HAP-1 (cell line): ENCODE results near the gene TMEM97.
A peak's percentile ranks its signal among the peaks of the same experiment; 100 is the strongest.
"Not testable (repeated sequence)": the region's sequence is repeated elsewhere in the genome, so short reads cannot be mapped to it uniquely, and the experiment has no call there.

Experiments used
- DNase-seq, 2 experiments: peaks; one replicate each; pipeline ENCODE4 v3.0.0-alpha.2; 2016 to 2020; ENCODE audit warnings: low spot score in 2 of 2
- H3K27me3 ChIP-seq: fragments of 250-450 bp; sonication (Bioruptor Pico); 2 replicates; pipeline ENCODE4 v1.5.1; 2020; ENCODE audit warnings: low read depth, mild to moderate bottlenecking, moderate library complexity
- H3K36me3 ChIP-seq: fragments of 250-450 bp; sonication (Bioruptor Pico); replicated peaks from 2 replicates; pipeline ENCODE4 v1.5.1; 2020; ENCODE audit warnings: mild to moderate bottlenecking
- H3K4me1 ChIP-seq: fragments of 250-450 bp; sonication (Bioruptor Pico); 2 replicates; pipeline ENCODE4 v1.5.1; 2020; ENCODE audit warnings: mild to moderate bottlenecking
- H3K4me3 ChIP-seq: fragments of 250-450 bp; sonication (Bioruptor Pico); 2 replicates; pipeline ENCODE4 v1.5.1; 2020; ENCODE audit warnings: mild to moderate bottlenecking, moderate library complexity
- H3K9me3 ChIP-seq: fragments of 250-450 bp; sonication (Bioruptor Pico); 2 replicates; pipeline ENCODE4 v1.5.1; 2020; ENCODE audit warnings: mild to moderate bottlenecking, moderate library complexity
- in situ Hi-C: fragments of 300-500 bp; cut with MboI; formaldehyde crosslinking; loops from 3 replicates; pipeline ENCODE4 v1.14.3; 2020; ENCODE audit warnings: low sequenced_read_pairs, inconsistent platforms, mixed read lengths

The TMEM97 gene

DNA sequence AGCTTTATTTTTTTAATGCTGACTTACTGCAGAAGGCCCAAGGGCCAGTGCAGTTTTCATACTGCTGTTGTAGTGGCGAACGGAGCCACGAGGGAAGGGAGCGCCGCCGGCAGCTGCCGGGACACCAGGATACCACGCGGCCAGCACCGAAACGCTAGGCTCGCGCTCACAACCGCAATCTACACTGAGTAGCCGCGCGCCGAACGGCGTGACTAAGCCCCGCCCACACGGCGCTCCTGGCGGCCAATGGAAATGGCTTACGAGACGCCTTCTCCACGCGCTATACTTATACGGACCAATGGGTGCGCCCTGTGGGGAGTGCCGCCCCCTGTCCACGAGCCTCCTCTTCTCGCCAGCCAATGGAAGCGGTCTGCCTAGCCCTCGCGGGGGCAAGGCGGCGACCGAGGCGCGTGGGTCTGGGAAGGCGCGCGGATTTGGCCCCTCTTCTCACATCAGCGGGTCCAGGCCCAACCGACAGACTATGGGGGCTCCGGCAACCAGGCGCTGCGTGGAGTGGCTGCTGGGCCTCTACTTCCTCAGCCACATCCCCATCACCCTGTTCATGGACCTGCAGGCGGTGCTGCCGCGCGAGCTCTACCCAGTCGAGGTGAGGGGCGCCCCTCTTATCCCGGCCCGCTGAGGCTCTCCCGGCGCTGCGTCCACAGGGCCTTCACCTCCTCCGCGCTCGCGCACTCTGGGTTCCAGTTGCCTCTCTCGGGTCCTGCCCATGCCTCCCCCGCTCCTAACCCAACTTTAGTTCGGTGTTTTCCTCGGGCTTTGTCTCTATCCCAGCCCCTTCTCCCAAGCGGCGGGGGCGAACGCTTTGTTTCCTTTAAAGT is at the start of gene TMEM97:
TSS of gene TMEM97 (plus strand) at position 442 of the 839 bp plus-strand sequence. CDS start at position 482, 40 bp downstream.
- peaks cover 26% of the 10 kb centered on the region for H3K4me1 ChIP-seq
- DNase-seq = peak; percentile 97 to 98
- in situ Hi-C loops = no loop called here

DNA sequence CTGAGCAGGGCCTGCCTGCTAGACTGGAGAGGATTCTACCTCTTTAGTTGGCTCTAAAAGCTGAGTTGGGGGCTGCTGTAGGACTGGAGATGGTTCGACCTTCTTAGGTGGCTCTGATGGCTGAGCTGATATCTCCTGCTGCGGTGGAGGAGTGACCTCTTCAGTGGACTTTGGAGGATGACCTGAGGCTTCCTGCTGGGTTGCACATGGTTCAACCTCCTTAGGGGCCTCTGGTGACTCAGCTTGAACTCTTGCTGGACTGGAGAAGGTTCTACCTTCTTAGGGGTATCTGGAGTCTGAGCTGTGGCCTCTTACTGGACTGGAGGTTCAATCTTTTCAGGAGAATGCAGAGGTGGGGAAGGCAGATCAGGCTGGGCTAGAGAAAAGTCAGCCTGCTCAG is 48.9 kb upstream of the TMEM97 start:
- in situ Hi-C loops = no loop called here
- H3K4me3 ChIP-seq = no peak overlapping the region
- no peaks in the 10 kb centered on the region for H3K36me3 ChIP-seq
- no peaks in the 10 kb centered on the region; the same call in 1 of the 2 replicates for H3K9me3 ChIP-seq
- no peak for DNase-seq
- no peaks in the 10 kb centered on the region for H3K27me3 ChIP-seq
- no peaks in the 10 kb centered on the region for H3K4me1 ChIP-seq

More for the DNA sequence above, at the start of gene TMEM97:
- no peaks in the 10 kb centered on the region for H3K9me3 ChIP-seq
- no peaks in the 10 kb centered on the region for H3K27me3 ChIP-seq
- H3K36me3 ChIP-seq = peaks cover 18% of the 10 kb centered on the region
- H3K4me3 ChIP-seq = peak within 1 kb of the TSS; percentile 72

DNA sequence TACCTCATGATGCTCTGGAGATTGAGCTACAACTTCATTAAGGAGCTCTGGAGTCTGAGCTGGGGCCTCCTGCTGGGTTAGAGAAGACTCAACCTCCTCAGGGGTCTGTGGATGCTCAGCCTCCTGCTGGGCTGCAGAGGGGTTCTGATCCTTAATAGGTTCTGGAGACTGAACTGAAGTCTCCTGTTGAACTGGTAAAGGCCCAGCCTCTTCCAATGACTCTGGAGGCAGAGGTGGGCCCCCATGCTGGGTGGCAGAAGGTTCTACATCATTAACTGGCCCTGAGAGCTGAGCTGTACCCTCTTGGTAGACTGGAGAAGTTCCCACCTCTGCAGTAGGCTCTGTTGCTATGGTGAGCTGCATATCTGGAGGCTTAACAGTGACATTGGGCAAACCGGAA is 48.1 kb upstream of the TMEM97 start:
- H3K4me3 ChIP-seq = no peak overlapping the region
- in situ Hi-C loops = no loop called here
- H3K27me3 ChIP-seq = no peaks in the 10 kb centered on the region
- no peak for DNase-seq
- no peaks in the 10 kb centered on the region; the same call in 1 of the 2 replicates for H3K9me3 ChIP-seq
- no peaks in the 10 kb centered on the region for H3K36me3 ChIP-seq
- H3K4me1 ChIP-seq = no peaks in the 10 kb centered on the region

DNA sequence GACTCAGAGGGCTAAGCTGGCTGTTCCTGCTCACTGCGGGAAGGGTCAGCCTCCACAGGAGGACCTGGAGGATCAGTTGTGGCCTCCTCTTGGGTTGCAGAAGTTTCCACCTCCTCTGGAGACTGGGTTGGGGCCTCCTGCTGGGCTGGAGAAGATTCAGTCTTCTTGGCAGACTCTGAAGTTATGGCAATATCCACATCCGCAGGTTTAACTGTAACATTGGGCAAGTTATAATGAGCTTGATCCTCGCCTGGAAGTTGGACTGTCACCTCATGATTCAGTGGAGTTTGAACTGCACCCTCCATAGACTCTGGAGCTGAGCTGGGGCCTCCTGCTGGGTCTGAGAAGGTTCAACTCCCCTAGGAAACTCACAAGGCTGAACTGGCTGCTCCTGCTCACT is 47.6 kb upstream of the TMEM97 start:
- H3K27me3 ChIP-seq = no peaks in the 10 kb centered on the region
- DNase-seq = no peak
- no peak overlapping the region for H3K4me3 ChIP-seq
- H3K4me1 ChIP-seq = no peaks in the 10 kb centered on the region
- no peaks in the 10 kb centered on the region; the same call in 1 of the 2 replicates for H3K9me3 ChIP-seq
- H3K36me3 ChIP-seq = no peaks in the 10 kb centered on the region
- in situ Hi-C loops = no loop called here

DNA sequence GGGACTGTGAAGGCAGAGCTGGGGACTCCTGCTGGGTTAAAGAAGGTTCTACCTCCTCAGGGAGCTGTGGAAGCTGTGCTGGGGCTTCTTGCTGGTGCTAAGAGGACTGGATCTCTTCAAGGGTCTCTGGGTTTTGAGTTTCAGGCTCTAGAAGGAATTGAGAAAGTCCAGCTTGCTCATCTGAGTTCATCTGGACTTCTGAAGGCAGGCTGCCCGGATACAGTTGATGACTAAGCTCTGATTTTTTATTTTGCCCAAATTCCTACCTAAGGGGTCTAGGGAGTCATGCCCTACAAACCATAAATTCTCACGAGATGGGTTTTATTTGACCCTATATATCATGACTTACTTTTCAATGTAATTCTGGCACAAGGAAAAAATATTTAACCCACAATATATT is 46.8 kb upstream of the TMEM97 start:
- H3K27me3 ChIP-seq = no peaks in the 10 kb centered on the region
- H3K4me3 ChIP-seq = no peak overlapping the region
- in situ Hi-C loops = no loop called here

DNA sequence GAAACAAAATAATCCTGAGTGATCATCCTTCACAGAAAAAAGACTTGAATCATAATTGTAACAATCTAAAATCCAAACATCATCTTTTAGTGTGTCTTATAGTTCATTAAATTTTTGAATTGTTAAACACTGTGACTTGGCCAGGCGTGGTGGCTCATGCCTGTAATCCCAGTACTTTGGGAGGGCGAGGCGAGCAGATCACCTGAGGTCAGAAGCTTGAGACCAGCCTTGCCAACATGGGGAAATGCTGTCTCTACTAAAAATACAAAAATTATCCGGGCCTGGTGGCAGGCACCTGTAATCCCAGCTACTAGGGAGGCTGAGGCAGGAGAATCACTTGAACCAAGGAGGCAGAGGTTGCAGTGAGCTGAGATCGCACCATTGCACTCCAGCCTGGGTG is 45.7 kb upstream of the TMEM97 start:
- H3K4me1 ChIP-seq, in situ Hi-C loops, H3K4me3 ChIP-seq, H3K36me3 ChIP-seq, H3K9me3 ChIP-seq, H3K27me3 ChIP-seq, DNase-seq: not testable (repeated sequence)

More for the DNA sequence above, 46.8 kb upstream of the TMEM97 start:
- no peaks in the 10 kb centered on the region for H3K36me3 ChIP-seq
- no peaks in the 10 kb centered on the region; the same call in 1 of the 2 replicates for H3K9me3 ChIP-seq
- no peak for DNase-seq
- H3K4me1 ChIP-seq = no peaks in the 10 kb centered on the region

DNA sequence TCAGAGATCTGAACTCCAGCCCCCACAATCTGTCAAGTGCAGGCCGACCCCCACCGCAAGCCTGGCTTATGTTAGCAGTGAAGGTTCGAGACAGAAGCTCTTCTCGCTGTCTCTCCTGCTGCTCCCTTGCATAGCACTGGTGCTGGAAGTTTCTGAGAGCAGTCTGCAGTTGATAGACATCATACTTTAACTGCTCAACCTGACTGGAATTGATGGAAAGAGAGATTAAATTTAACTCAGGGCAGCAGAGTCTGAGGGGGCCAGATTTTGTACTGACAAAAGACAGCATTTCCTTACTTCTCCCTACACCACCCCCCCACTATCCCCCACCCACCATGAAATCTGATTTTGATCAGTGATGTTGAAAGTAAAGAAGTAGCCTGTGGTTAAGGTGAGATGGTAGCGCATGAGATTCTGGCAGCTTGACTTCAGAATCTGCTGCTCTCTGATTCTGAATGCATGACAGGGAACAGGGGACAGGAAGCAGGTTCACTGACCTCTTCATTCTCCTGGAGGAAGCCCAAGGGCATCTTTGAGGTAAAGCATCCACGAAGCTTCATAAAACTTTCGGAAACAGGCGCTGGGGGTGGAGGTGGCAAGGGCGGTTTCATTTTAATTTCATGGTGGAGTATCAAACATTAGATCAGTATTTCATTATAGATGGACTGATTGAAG is 44.3 kb upstream of the TMEM97 start:
- Histone ChIP-seq H3K9me3 (no peaks in the 10 kb centered on the region; the same call in 1 of the 2 replicates), H3K27me3 (no peaks in the 10 kb centered on the region), H3K4me3 (no peak overlapping the region), H3K4me1 (no peaks in the 10 kb centered on the region), H3K36me3 (no peaks in the 10 kb centered on the region)
- DNase-seq = no peak
- in situ Hi-C loops = no loop called here

DNA sequence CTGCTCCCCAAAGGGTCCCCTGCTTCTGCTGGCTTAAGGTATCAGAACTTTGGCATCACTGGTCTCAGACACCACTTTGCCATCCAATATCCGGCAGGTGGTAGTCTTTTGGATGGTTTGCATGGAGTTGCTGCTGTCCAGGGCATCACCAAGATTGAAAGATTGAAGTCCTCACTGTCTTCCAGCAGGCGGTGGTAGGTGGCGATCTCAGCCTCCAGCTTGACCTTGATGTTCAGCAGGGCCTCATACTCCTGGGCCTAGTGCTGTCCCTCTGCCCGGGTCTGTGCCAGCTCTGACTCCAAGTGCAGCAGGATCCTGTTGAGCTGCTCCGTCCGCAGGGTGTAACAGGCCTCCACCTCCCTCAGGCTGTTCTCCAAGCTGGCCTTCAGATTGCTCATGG is 43.0 kb upstream of the TMEM97 start:
- in situ Hi-C loops = no loop called here
- Histone ChIP-seq H3K36me3 (no peaks in the 10 kb centered on the region), H3K27me3 (no peaks in the 10 kb centered on the region), H3K4me1 (no peaks in the 10 kb centered on the region), H3K9me3 (no peaks in the 10 kb centered on the region; the same call in 1 of the 2 replicates), H3K4me3 (no peak overlapping the region)
- DNase-seq = no peak

DNA sequence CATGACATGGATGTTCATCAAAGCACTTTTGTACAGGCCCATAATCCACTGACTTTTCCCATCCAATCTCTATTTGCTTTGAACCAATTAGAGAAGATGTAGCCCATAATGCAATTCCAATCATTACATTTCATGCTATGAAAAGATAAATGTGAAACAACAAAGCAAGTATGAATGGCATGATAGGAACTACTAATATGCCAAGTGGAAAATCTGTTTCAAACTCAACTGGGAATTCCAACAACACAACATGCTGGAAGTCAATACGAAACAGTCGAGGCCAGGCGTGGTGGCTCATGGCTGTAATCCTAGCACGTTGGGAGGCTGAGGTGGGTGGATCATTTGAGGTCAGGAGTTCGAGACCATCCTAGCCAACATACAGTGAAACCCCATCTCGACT is 39.6 kb upstream of the TMEM97 start:
- Histone ChIP-seq H3K4me3 (no peak overlapping the region), H3K36me3 (no peaks in the 10 kb centered on the region), H3K27me3 (no peaks in the 10 kb centered on the region), H3K4me1 (peaks cover 15% of the 10 kb centered on the region), H3K9me3 (no peaks in the 10 kb centered on the region)
- no peak for DNase-seq
- in situ Hi-C loops = no loop called here

DNA sequence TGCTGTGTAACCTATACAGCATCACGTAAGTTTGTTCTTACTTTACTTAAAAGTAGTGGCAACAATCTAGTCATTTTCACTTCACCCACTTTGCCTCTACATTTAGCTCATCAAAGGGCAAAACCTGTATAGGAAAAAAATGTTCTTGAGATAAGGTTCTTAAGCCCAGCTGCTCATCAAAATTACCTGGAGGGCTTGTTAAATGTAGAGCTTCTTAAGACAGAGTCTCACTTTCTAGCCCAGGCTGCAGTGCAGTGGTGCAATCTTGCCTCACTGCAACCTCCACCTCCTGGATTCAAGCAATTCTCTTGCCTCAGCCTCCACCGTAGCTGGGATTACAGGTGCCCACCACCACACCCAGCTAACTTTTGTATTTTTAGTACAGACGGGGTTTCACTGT is 38.2 kb upstream of the TMEM97 start:
- Histone ChIP-seq H3K4me3 (no peak overlapping the region), H3K27me3 (no peaks in the 10 kb centered on the region), H3K36me3 (no peaks in the 10 kb centered on the region), H3K9me3 (no peaks in the 10 kb centered on the region), H3K4me1 (peaks cover 15% of the 10 kb centered on the region)
- in situ Hi-C loops = no loop called here
- no peak for DNase-seq

DNA sequence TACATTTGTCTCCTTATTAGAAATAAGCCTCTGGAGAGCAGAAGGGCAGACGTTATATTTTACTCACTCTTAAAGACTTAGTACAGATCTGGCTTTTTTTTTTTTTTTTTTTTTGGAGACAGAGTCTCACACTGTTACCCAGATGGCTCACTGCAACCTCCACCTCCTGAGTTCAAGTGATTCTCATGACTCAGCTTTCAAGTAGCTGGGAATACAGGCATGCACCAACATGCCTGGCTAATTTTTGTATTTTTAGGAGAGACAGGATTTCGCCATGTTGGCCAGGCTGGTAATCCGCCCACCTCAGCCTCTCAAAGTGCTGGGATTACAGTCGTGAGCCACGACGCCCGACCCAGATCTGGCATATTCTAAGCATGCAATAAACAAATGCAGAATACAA is 36.4 kb upstream of the TMEM97 start:
- in situ Hi-C loops = no loop called here
- peak in 1 of 2 experiments; percentile 48 for DNase-seq
- H3K27me3 ChIP-seq = no peaks in the 10 kb centered on the region

DNA sequence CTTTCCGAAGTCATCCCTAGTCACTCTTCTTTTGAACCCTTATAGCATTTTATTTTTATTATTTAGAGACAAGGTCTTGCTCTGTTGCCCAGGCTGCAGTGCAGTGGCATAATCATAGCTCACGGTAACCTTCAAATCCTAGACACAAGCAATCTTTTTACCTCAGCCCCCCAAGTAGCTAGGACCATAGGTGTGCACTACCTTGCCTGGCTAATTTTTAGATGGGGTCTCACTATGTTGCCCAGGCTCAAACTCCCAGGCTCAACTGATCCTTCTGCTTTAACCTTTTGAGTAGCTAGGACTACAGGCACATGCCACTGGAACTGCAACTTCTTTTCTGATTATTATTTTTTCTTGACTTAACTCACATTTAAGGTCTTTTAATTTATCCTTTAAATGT is 33.0 kb upstream of the TMEM97 start:
- Histone ChIP-seq H3K36me3 (no peaks in the 10 kb centered on the region), H3K4me1 (peaks cover 15% of the 10 kb centered on the region), H3K27me3 (no peaks in the 10 kb centered on the region), H3K4me3 (no peak overlapping the region), H3K9me3 (no peaks in the 10 kb centered on the region)
- in situ Hi-C loops = no loop called here
- DNase-seq = no peak

More for the DNA sequence above, 36.4 kb upstream of the TMEM97 start:
- Histone ChIP-seq H3K4me3 (no peak overlapping the region), H3K36me3 (no peaks in the 10 kb centered on the region), H3K4me1 (peaks cover 15% of the 10 kb centered on the region), H3K9me3 (no peaks in the 10 kb centered on the region)

DNA sequence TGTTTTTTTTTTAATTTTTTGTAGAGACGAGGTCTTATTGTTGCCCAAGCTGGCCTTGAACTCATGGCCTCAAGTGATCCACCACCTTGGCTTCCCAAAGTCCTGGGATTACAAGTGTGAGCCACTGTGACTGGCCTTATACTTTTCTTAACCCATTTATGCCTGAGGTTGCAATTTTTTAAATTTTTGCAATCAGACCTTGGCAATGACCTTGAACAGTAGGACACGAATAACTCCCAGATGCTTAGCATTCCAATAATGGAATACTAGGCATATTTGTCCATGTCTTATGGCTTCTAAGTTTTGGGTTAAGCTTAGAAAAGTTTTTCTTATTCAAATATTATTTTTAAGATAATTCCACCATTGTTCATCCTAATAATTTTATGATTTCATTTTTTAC is 28.3 kb upstream of the TMEM97 start:
- no peaks in the 10 kb centered on the region for H3K9me3 ChIP-seq
- no peak for DNase-seq
- no peaks in the 10 kb centered on the region for H3K4me1 ChIP-seq
- H3K36me3 ChIP-seq = no peaks in the 10 kb centered on the region
- no peak overlapping the region for H3K4me3 ChIP-seq
- no peaks in the 10 kb centered on the region for H3K27me3 ChIP-seq
- in situ Hi-C loops = no loop called here

DNA sequence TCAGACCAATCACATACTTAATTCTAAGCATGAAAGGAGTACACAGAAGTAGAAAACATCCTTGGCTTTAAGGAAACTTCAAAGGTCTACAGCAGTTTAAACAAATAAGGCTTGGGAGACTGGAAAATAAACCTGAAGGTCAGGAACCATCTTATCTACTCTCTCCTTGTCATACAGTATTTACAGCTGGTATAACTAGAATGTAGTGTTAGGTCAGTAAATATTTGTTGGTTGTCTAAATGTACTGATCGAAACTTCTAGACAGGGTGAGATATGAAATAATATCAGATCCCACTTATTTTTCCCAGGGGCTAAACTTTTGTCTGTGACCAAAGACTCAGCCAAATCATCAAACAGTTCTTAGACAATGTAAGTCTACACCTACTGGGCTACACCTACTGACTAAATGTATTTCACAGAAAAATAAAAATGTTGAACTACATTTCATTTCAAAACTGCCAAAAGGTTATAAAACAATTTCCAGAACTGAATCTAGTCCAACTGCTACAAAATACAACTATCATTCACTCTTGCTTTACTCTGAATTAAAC is 27.1 kb upstream of the TMEM97 start:
- no peaks in the 10 kb centered on the region for H3K4me1 ChIP-seq
- no peaks in the 10 kb centered on the region for H3K27me3 ChIP-seq
- H3K9me3 ChIP-seq = no peaks in the 10 kb centered on the region
- H3K36me3 ChIP-seq = no peaks in the 10 kb centered on the region
- H3K4me3 ChIP-seq = no peak overlapping the region
- in situ Hi-C loops = no loop called here
- no peak for DNase-seq
